AG04450 (cell line): Measurements from ENCODE around the gene ABCG1. TPM values are rescaled to one million over a fixed set of nuclear protein-coding genes. Genes with fewer than 3 reads are reported as not detected.
"Not testable (repeated sequence)": the region's sequence is repeated elsewhere in the genome, so short reads cannot be mapped to it uniquely, and the experiment has no call there.

Experiments
- CTCF ChIA-PET: fragments of 300-600, 350-600 bp; formaldehyde crosslinking; extraction: SDS; loops from one replicate; lab custom pipeline; 2022; ENCODE audit warnings: antibody characterized with exemption, inconsistent platforms; lab: Charles Lee
- POLR2A ChIA-PET: fragments of 350-600 bp; formaldehyde crosslinking; extraction: SDS; loops from one replicate; lab custom pipeline; 2021; ENCODE audit warnings: antibody characterized with exemption, inconsistent platforms; lab: Yijun Ruan, JAX
- DNase-seq: peaks from one replicate; pipeline ENCODE4 v3.0.0-alpha.2; 2011; ENCODE audit warnings: low read depth, low spot score
- H3K27ac ChIP-seq: one replicate; pipeline ENCODE4 v1.5.1; 2012; ENCODE audit warnings: low read depth, low read length, control low read depth
- H3K27me3 ChIP-seq: one replicate; pipeline ENCODE4 v1.6.0; 2012; ENCODE audit warnings: low read length; ENCODE audit not compliant: control insufficient read depth, insufficient read depth
- H3K4me3 ChIP-seq: 2 replicates; pipeline ENCODE4 v1.5.1; 2011; ENCODE audit warnings: mild to moderate bottlenecking, low read depth, low read length, control low read depth
- H3K9me3 ChIP-seq: 2 replicates; pipeline ENCODE4 v1.5.1; 2012; ENCODE audit warnings: low read length; ENCODE audit not compliant: control insufficient read depth, insufficient read depth
- CTCF ChIP-seq: IDR thresholded peaks from 2 replicates; pipeline ENCODE4 v1.5.1; 2011; ENCODE audit warnings: low read depth, low read length, control low read depth, inconsistent platforms
- polyA plus RNA-seq: library from polyadenylated mRNA; depleted of rRNA; stranded (reverse); fragments of >200 nt; gene quantifications from 2 replicates; pipeline ENCODE4 v1.2.3, GENCODE V29; 2011

The ABCG1 gene
- polyA plus RNA-seq, 1 experiment = 0.71 TPM

- no peak for DNase-seq
- Histone ChIP-seq H3K27me3 (peaks cover 4% of the 10 kb centered on the region), H3K4me3 (no peak overlapping the region), H3K27ac (no peak overlapping the region), H3K9me3 (peaks cover 6% of the 10 kb centered on the region)
- ChIA-PET CTCF (interaction anchor here (1.0 to 1.2 kb wide), 2 partner anchors 9 to 28 kb away, joined by 3 read pairs; no protein-coding TSS in a partner anchor), POLR2A (no interaction called here)
- TF ChIP-seq CTCF = no peak
Observed at GRCh38 chr21:42174173-42174572, 44.8 kb upstream of the ABCG1 start.

GRCh38 chr21:42175110-42175710, 43.7 kb upstream of the ABCG1 start:
- no peak for TF ChIP-seq CTCF
- H3K27ac ChIP-seq = no peak overlapping the region
- no peak overlapping the region for H3K4me3 ChIP-seq
- H3K9me3 ChIP-seq = peaks cover 6% of the 10 kb centered on the region
- no peak for DNase-seq
- peaks cover 4% of the 10 kb centered on the region for H3K27me3 ChIP-seq
- ChIA-PET POLR2A (no interaction called here), CTCF (no interaction called here)

GRCh38 chr21:42176859-42177258, 42.1 kb upstream of the ABCG1 start:
- Histone ChIP-seq H3K27me3 (peaks cover 5% of the 10 kb centered on the region), H3K27ac (no peak overlapping the region), H3K9me3 (peaks cover 6% of the 10 kb centered on the region), H3K4me3 (no peak overlapping the region)
- CTCF ChIA-PET = interaction anchor here (0.6 kb wide), 1 partner anchor 34 kb away, joined by 3 read pairs; no protein-coding TSS in a partner anchor
- POLR2A ChIA-PET = no interaction called here
- no peak for DNase-seq
- no peak for TF ChIP-seq CTCF

- POLR2A ChIA-PET = no interaction called here
Observed at GRCh38 chr21:42179316-42179715, 39.6 kb upstream of the ABCG1 start.

GRCh38 chr21:42180001-42180400, 38.9 kb upstream of the ABCG1 start:
- H3K9me3 ChIP-seq, H3K27ac ChIP-seq, H3K4me3 ChIP-seq, DNase-seq, CTCF ChIA-PET, POLR2A ChIA-PET, H3K27me3 ChIP-seq: not testable (repeated sequence)

More at GRCh38 chr21:42179316-42179715, 39.6 kb upstream of the ABCG1 start:
- Histone ChIP-seq H3K27me3 (peaks cover 9% of the 10 kb centered on the region), H3K4me3 (no peak overlapping the region), H3K9me3 (peaks cover 5% of the 10 kb centered on the region; the same call in 1 of the 2 replicates), H3K27ac (no peak overlapping the region)
- CTCF ChIA-PET = no interaction called here
- TF ChIP-seq CTCF = no peak
- no peak for DNase-seq
